ENCODE measurements around the gene CCDC81. TPM values are rescaled to one million over a fixed set of nuclear protein-coding genes. Genes with fewer than 3 reads are reported as not detected.

CCDC81 gene
- polyA plus RNA-seq, 3 donors = 0.11 to 0.31 (median 0.24) TPM

DNA sequence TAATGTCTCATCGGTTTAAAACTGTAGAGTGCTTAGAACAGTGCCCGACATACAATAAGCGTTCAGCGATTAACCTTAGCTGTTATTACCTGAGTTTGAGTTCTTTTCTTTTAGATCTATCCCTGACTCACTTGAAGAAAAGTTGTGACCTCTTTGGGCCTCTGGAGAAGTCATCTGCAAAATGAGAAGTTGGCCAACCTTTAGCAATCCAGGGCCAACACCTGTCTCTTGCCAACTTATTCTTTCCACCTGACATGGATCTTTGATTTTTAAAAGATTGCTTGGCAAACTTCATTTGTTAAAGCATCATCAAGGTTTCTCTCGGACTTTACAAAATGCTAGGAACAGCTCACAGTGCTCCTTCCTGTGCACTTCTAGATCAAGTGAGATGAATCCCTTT is 89.3 kb downstream of the CCDC81 start:
- H3K79me2 ChIP-seq (ENCODE audit: insufficient read depth, low read length) = no peaks in the 10 kb centered on the region
- no peak overlapping the region for H3K4me2 ChIP-seq (replicated peaks; ENCODE audit: extremely low read depth, low read length, poor library complexity, severe bottlenecking)
- 96% methylated on average over 4 of the region's 5 CpGs for WGBS (ENCODE audit: insufficient coverage)
- Mint-ChIP-seq H3K4me1 (peaks cover 10% of the 10 kb centered on the region), H3K36me3 (no peaks in the 10 kb centered on the region), H3K27ac (no peak overlapping the region), H3K4me3 (no peak overlapping the region), H3K9me3 (peaks cover 0 to 2% (median 0%) of the 10 kb centered on the region in 7 donors), H3K27me3 (ENCODE audit: low read depth in 3 of 3) (peaks cover 0 to 3% (median 0%) of the 10 kb centered on the region in 3 donors)
- H2AFZ ChIP-seq (ENCODE audit: insufficient read depth, low read depth, low read length, poor library complexity, severe bottlenecking) = no peak overlapping the region
- H3K27ac ChIP-seq (ENCODE audit: low read depth in 1 of 2, low read length in 2 of 2) = no peak overlapping the region
- H3K4me1 ChIP-seq (ENCODE audit: control insufficient read depth in 1 of 2, insufficient read depth in 2 of 2, low read length in 2 of 2) = peaks cover 0 to 2% of the 10 kb centered on the region in 2 donors
- no peak overlapping the region for H3K9ac ChIP-seq (ENCODE audit: insufficient read depth, low read length, poor library complexity, severe bottlenecking)
- intact Hi-C loops (cut with micrococcal nuclease) = no loop called here
- no peak for DNase-seq
- no peaks in the 10 kb centered on the region for H3K9me3 ChIP-seq (replicated peaks in 1 of 2; ENCODE audit: control insufficient read depth in 1 of 2, insufficient read depth in 1 of 2, low read length in 2 of 2)
- no peaks in the 10 kb centered on the region for H4K20me1 ChIP-seq (ENCODE audit: insufficient read depth, low read length)
- H3K36me3 ChIP-seq (replicated peaks in 1 of 2; ENCODE audit: control insufficient read depth in 1 of 2, insufficient read depth in 2 of 2, low read length in 2 of 2) = no peaks in the 10 kb centered on the region
- no peaks in the 10 kb centered on the region for H3K27me3 ChIP-seq (ENCODE audit: control insufficient read depth in 2 of 2, insufficient read depth in 2 of 2, low read length in 2 of 2)
- TF ChIP-seq, protein P1, sequence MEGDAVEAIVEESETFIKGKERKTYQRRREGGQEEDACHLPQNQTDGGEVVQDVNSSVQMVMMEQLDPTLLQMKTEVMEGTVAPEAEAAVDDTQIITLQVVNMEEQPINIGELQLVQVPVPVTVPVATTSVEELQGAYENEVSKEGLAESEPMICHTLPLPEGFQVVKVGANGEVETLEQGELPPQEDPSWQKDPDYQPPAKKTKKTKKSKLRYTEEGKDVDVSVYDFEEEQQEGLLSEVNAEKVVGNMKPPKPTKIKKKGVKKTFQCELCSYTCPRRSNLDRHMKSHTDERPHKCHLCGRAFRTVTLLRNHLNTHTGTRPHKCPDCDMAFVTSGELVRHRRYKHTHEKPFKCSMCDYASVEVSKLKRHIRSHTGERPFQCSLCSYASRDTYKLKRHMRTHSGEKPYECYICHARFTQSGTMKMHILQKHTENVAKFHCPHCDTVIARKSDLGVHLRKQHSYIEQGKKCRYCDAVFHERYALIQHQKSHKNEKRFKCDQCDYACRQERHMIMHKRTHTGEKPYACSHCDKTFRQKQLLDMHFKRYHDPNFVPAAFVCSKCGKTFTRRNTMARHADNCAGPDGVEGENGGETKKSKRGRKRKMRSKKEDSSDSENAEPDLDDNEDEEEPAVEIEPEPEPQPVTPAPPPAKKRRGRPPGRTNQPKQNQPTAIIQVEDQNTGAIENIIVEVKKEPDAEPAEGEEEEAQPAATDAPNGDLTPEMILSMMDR (IDR thresholded peaks at IDR 0.05) = no peak
- no peak overlapping the region for H3K4me3 ChIP-seq (replicated peaks in 1 of 3; ENCODE audit: low read depth in 2 of 3, low read length in 3 of 3)

DNA sequence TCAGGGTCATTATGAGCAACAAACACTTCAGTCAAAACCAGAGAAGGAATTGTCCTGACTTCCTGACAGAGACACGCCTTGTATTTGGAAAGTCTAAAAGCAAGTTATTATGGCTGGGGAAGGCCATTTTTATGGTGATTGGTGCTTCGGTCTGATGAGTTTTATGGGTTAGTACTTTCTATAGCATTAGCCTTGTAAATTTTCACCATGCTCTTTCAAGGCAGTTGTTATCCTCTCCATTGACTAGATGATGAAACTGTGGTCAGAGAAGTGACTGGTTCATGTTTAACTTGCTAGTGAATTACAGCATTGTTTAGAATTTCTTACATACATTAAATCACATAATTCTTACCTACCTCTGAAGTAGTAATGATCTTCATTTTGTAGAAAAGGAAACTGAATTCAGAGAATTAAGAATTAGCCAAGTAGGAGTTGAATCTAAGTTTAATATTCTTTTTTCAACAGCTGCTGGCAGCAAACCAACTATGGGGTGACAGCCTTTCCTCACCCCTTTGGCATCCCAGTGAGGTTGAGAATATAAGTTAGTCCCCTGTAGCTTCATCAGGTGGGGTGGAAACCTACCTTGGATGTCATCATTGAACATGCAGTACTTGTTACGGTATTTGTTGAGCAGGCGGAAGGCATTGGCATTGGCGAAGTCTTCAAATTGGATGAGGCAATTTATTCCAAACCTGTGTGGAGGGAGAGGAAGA is 90.0 kb downstream of the CCDC81 start:
- no peak overlapping the region for H3K4me3 Mint-ChIP-seq
- H3K27me3 Mint-ChIP-seq (ENCODE audit: low read depth in 3 of 3) = peaks cover 0 to 3% (median 0%) of the 10 kb centered on the region in 3 donors
- H3K9me3 ChIP-seq (replicated peaks in 1 of 2; ENCODE audit: control insufficient read depth in 1 of 2, insufficient read depth in 1 of 2, low read length in 2 of 2) = no peaks in the 10 kb centered on the region
- H3K27ac Mint-ChIP-seq = no peak overlapping the region
- peaks cover 10% of the 10 kb centered on the region for H3K4me1 Mint-ChIP-seq
- no peak overlapping the region for H3K9ac ChIP-seq (ENCODE audit: insufficient read depth, low read length, poor library complexity, severe bottlenecking)
- H2AFZ ChIP-seq (ENCODE audit: insufficient read depth, low read depth, low read length, poor library complexity, severe bottlenecking) = no peak overlapping the region
- H4K20me1 ChIP-seq (ENCODE audit: insufficient read depth, low read length) = no peaks in the 10 kb centered on the region
- intact Hi-C loops (cut with micrococcal nuclease) = no loop called here
- H3K36me3 ChIP-seq (replicated peaks in 1 of 2; ENCODE audit: control insufficient read depth in 1 of 2, insufficient read depth in 2 of 2, low read length in 2 of 2) = no peaks in the 10 kb centered on the region
- no peak for DNase-seq
- no peaks in the 10 kb centered on the region for H3K27me3 ChIP-seq (ENCODE audit: control insufficient read depth in 2 of 2, insufficient read depth in 2 of 2, low read length in 2 of 2)
- H3K4me2 ChIP-seq (replicated peaks; ENCODE audit: extremely low read depth, low read length, poor library complexity, severe bottlenecking) = no peak overlapping the region
- H3K36me3 Mint-ChIP-seq = no peaks in the 10 kb centered on the region
- TF ChIP-seq, protein P1 (IDR thresholded peaks at IDR 0.05) = no peak
- 94% methylated on average over 3 of the region's 5 CpGs for WGBS (ENCODE audit: insufficient coverage)
- no peak overlapping the region for H3K4me3 ChIP-seq (replicated peaks in 1 of 3; ENCODE audit: low read depth in 2 of 3, low read length in 3 of 3)
- peaks cover 0 to 2% of the 10 kb centered on the region in 2 donors for H3K4me1 ChIP-seq (ENCODE audit: control insufficient read depth in 1 of 2, insufficient read depth in 2 of 2, low read length in 2 of 2)
- no peaks in the 10 kb centered on the region for H3K79me2 ChIP-seq (ENCODE audit: insufficient read depth, low read length)
- H3K27ac ChIP-seq (ENCODE audit: low read depth in 1 of 2, low read length in 2 of 2) = no peak overlapping the region
- H3K9me3 Mint-ChIP-seq = peaks cover 0 to 2% (median 0%) of the 10 kb centered on the region in 7 donors
